K562 (cell line): ENCODE results near the gene TSR3. TPM values are rescaled to one million over a fixed set of nuclear protein-coding genes. Genes with fewer than 3 reads are reported as not detected.
A peak's percentile ranks its signal among the peaks of the same experiment; 100 is the strongest.

ENCODE experiments used
- CBX1 ChIP-seq: sonication (generic); IDR thresholded peaks from 2 replicates; pipeline ENCODE4 v1.6.1; 2016; ENCODE audit warnings: antibody characterized with exemption, low read depth, mild to moderate bottlenecking
- CCAR2 ChIP-seq: fragments of 200-400 bp; formaldehyde crosslinking; IDR thresholded peaks from 2 replicates; pipeline ENCODE4 v1.6.1; 2017; ENCODE audit warnings: mild to moderate bottlenecking, low read depth, low read length
- CHD2 ChIP-seq: IDR thresholded peaks from 2 replicates; pipeline ENCODE4 v1.6.1; 2011; ENCODE audit warnings: low read depth, low read length
- CTBP1 ChIP-seq: fragments of 450-650 bp; IDR thresholded peaks from 2 replicates; pipeline ENCODE4 v1.6.1; 2016; ENCODE audit warnings: borderline replicate concordance
- FOSL1 ChIP-seq: fragments of 200-800 bp; sonication (Bioruptor generic); conservative IDR thresholded peaks from 2 replicates; pipeline ENCODE4 v1.6.1; 2016; ENCODE audit warnings: missing genetic modification characterization, missing compliant biosample characterization
- FOXM1 ChIP-seq, 2 experiments: fragments of 450-650 bp in 1 of 2; sonication (generic) in 1 of 2; formaldehyde crosslinking in 1 of 2; IDR thresholded peaks; 2 replicates each; pipeline versions ENCODE4 v1.6.1 to v1.9.0; 2017 to 2022; ENCODE audit warnings: low read depth in 2 of 2, mild to moderate bottlenecking in 2 of 2, missing genetic modification reagents in 1 of 2, moderate library complexity in 1 of 2
- GTF2E2 ChIP-seq: fragments of 200-800 bp; sonication (Bioruptor generic); IDR thresholded peaks from 2 replicates; pipeline ENCODE4 v1.6.1; 2016; ENCODE audit warnings: missing genetic modification characterization, missing compliant biosample characterization
- GTF3C2 ChIP-seq: IDR thresholded peaks from 3 replicates; pipeline ENCODE4 v1.6.1; 2011; ENCODE audit warnings: borderline replicate concordance, mild to moderate bottlenecking, moderate library complexity; ENCODE audit not compliant: insufficient read length; ENCODE audit errors: extremely low read depth
- LARP7 ChIP-seq: fragments of 450-650 bp; IDR thresholded peaks from 2 replicates; pipeline ENCODE4 v1.6.1; 2016
- MED1 ChIP-seq: sonication (generic); formaldehyde crosslinking; IDR thresholded peaks from 2 replicates; pipeline ENCODE4 v1.8.1; 2023; ENCODE audit warnings: missing genetic modification reagents, borderline replicate concordance
- MIER1 ChIP-seq: fragments of 450-650 bp; IDR thresholded peaks from 2 replicates; pipeline ENCODE4 v1.6.1; 2016; ENCODE audit warnings: antibody characterized with exemption, mild to moderate bottlenecking, low read depth
- RAD21 ChIP-seq, 2 experiments: fragments of 250-450 bp in 1 of 2; fragments of 450-650 bp in 1 of 2; sonication (Bioruptor Pico) in 1 of 2; formaldehyde crosslinking in 1 of 2; IDR thresholded peaks in 1 of 2; conservative IDR thresholded peaks in 1 of 2; 2 replicates each; pipeline versions ENCODE4 v1.4.0 to v1.8.0; 2020 to 2022; ENCODE audit warnings: mild to moderate bottlenecking in 2 of 2, moderate library complexity in 1 of 2
- YBX1 ChIP-seq: fragments of 450-650 bp; IDR thresholded peaks from 2 replicates; pipeline ENCODE4 v1.7.1; 2016; ENCODE audit warnings: mild to moderate bottlenecking
- ZBTB1 ChIP-seq: sonication (generic); formaldehyde crosslinking; IDR thresholded peaks from 2 replicates; pipeline ENCODE4 v1.8.1; 2023; ENCODE audit warnings: missing genetic modification reagents, low read depth, mild to moderate bottlenecking, borderline replicate concordance
- ZC3H8 ChIP-seq: fragments of 450-650 bp; IDR thresholded peaks from 2 replicates; pipeline ENCODE4 v1.6.1; 2017
- ZHX1 ChIP-seq: fragments of 150-350 bp; conservative IDR thresholded peaks from 2 replicates; pipeline ENCODE4 v1.6.1; 2014; ENCODE audit warnings: low read length
- polyA plus RNA-seq, 8 experiments: library from polyadenylated mRNA; depleted of rRNA in 4 of 8; stranded (reverse) in 5 of 8; unstranded in 3 of 8; fragments of >200 nt; fragmentation: Nextera tagmentation in 2 of 8; fragmentation: Illumina TruSeq in 1 of 8; extraction: Ambion mirVana in 2 of 8; extraction: Trizol in 1 of 8; gene quantifications; 2 replicates each; pipeline versions ENCODE4 v1.2.1 to v1.2.3, GENCODE V29; 2011 to 2014; ENCODE audit warnings: inconsistent platforms in 1 of 8, missing spikeins in 1 of 8
- total RNA-seq, 7 experiments: library from RNA; depleted of rRNA in 6 of 7; stranded (reverse); fragments of >200 nt in 6 of 7; fragmentation: Illumina TruSeq in 2 of 7; extraction: Trizol in 2 of 7; gene quantifications; 2 replicates each; pipeline versions ENCODE4 v1.2.1 to v1.2.3, GENCODE V29; 2011 to 2021; ENCODE audit warnings: low replicate concordance in 1 of 7
- TF ChIP-seq, protein P1 (sequence below): fragments of 200-800 bp; sonication (Bioruptor generic); IDR thresholded peaks from 2 replicates; pipeline ENCODE4 v1.6.1; 2017; ENCODE audit warnings: missing genetic modification characterization, missing compliant biosample characterization
- TF ChIP-seq, protein P2 (sequence below), 3 experiments: fragments of 200-800 bp in 1 of 3; sonication (Bioruptor generic) in 1 of 3; sonication (generic) in 1 of 3; formaldehyde crosslinking in 1 of 3; IDR thresholded peaks; 2 replicates each; pipeline versions ENCODE4 v1.6.1 to v1.8.0; 2016 to 2022; ENCODE audit warnings: mild to moderate bottlenecking in 2 of 3, missing compliant biosample characterization in 2 of 3, missing genetic modification characterization in 2 of 3, missing genetic modification reagents in 1 of 3

TSR3 gene
- total and polyA plus RNA-seq, 9 of the 15 experiments (the other 6 are each of a cell fraction or from before 2014, with no cell fraction given): 1.5 to 74.8 (median 16.5) TPM

DNA sequence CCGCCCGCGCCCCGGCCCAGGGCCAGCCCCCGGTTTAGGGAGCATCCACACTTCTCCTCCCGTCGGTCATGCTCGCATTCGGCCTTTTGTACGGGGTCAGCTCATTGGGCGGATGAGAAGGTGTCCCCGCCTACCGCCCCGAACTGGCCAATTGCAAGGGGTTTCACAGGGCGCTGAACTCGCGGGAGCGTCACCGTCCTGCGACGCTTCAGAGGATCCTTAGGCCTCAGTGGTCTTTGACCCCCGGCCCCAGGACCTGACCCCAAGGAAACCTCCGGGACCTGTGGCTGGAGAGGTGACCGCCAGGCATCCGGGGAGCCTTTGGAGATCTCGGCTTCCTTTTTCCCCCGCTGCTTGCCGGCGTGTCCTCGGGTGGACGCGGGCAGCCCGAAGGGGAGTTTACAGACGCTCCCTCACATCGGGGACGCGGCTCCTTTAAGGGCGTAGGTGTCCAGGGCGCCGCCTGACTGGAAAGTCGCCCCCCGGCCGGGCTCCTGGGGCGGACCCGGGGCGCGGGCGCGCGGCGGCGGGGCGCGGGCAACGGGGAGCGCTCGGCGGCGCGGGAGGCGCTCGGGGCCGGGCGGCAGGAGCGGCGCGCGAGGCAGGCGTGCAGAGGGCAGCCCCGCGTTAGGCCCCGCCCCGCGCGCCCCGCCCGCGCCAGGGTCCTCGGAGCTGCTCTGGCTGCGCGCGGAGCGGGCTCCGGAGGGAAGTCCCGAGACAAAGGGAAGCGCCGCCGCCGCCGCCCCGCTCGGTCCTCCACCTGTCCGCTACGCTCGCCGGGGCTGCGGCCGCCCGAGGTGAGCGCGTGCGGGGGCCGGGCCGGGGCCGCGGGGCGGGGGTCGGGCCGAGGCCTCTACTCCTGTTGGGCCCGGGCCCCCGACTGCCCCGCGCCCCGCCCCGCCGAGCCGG lies 42.4 kb downstream of the TSR3 start, which contains the start of gene UBE2I (continued):
- TF ChIP-seq MIER1: no peak
- TF ChIP-seq, protein P1, sequence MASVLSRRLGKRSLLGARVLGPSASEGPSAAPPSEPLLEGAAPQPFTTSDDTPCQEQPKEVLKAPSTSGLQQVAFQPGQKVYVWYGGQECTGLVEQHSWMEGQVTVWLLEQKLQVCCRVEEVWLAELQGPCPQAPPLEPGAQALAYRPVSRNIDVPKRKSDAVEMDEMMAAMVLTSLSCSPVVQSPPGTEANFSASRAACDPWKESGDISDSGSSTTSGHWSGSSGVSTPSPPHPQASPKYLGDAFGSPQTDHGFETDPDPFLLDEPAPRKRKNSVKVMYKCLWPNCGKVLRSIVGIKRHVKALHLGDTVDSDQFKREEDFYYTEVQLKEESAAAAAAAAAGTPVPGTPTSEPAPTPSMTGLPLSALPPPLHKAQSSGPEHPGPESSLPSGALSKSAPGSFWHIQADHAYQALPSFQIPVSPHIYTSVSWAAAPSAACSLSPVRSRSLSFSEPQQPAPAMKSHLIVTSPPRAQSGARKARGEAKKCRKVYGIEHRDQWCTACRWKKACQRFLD (CRISPR knock-in tag): no peak; the same call in 1 of the 2 replicates
- TF ChIP-seq CHD2: peak; percentile 69
- TF ChIP-seq FOSL1 (tag): peak; percentile 66
- no peak for TF ChIP-seq GTF2E2 (tag)
- TF ChIP-seq RAD21 (CRISPR knock-in tag; conservative IDR thresholded peaks at IDR 0.05 in 1 of 2, IDR thresholded peaks at IDR 0.05 in 1 of 2): no peak
- no peak for TF ChIP-seq CCAR2
- TF ChIP-seq FOXM1 (IDR thresholded peaks at IDR 0.05; ENCODE audit: low read depth): peak; percentile 84
- peak; percentile 80; the same call in 1 of the 2 replicates for TF ChIP-seq FOXM1 (CRISPR knock-in tag; IDR thresholded peaks at IDR 0.05; ENCODE audit: low read depth)
- TF ChIP-seq ZBTB1 (CRISPR knock-in tag): no peak
- TF ChIP-seq YBX1: no peak
- TF ChIP-seq LARP7: 0 out of 2 replicates have a peak, but pooled peaks have one; percentile 34
- TF ChIP-seq ZC3H8: 0 out of 2 replicates have a peak, but pooled peaks have one; percentile 34
- TF ChIP-seq, protein P2, sequence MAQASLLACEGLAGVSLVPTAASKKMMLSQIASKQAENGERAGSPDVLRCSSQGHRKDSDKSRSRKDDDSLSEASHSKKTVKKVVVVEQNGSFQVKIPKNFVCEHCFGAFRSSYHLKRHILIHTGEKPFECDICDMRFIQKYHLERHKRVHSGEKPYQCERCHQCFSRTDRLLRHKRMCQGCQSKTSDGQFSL (CRISPR knock-in tag; IDR thresholded peaks at IDR 0.05): no peak
- TF ChIP-seq, protein P2 (tag; IDR thresholded peaks at IDR 0.05): no peak; a peak in 1 of 4 replicates
- no peak for TF ChIP-seq CBX1
- no peak for TF ChIP-seq GTF3C2
- peak; percentile 51; the same call in 1 of the 2 replicates for TF ChIP-seq ZHX1
- TF ChIP-seq CTBP1: peak; percentile 73
- TF ChIP-seq MED1 (CRISPR knock-in tag): no peak
